ENCODE results near the gene CD70.
"Not testable (repeated sequence)": the region's sequence is repeated elsewhere in the genome, so short reads cannot be mapped to it uniquely, and the experiment has no call there.

The CD70 gene, protein sequence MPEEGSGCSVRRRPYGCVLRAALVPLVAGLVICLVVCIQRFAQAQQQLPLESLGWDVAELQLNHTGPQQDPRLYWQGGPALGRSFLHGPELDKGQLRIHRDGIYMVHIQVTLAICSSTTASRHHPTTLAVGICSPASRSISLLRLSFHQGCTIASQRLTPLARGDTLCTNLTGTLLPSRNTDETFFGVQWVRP

DNA sequence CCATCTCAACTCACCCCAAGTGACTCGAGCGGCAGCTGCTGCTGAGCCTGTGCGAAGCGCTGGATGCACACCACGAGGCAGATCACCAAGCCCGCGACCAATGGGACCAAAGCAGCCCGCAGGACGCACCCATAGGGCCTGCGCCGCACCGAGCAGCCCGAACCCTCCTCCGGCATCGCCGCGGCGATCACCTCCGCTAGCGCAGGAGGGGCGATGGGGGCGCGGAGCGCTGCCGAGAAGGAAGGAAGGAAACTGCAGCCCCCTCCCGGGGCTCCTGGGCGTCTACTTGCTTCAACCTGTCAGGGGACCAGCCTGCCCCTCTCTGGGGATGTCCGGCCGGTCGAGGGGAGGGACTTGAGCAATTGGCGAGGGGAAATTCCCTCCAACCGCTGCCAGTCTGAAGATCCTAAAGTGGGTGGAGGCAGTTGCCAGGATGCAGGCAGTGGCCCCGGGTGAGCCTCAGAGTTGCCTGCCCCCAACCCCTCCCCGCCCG, at the start of gene CD70:
Gene CD70 (minus strand): TSS at position 324 of the 493 bp plus-strand sequence. CDS start 148 bp downstream, at position 176.
- no peak for DNase-seq

DNA sequence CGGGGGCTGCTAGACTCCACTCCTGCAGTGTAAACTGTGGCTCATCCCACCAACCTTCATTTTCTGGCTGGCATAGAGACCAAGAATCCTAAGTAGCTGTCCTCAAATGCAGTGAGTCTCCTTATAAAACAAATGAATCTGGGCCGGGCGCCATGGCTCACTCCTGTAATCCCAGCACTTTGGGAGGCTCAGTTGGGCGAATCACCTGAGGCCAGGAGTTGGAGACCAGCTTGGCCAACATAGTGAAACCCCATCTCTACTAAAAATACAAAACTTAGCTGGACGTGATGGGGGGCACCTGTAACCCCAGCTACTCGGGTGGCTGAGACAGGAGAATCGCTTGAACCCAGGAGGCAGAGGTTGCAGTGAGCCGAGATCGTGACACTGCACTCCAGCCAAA, 49.4 kb upstream of the CD70 start:
- DNase-seq, result not testable (repeated sequence)

DNA sequence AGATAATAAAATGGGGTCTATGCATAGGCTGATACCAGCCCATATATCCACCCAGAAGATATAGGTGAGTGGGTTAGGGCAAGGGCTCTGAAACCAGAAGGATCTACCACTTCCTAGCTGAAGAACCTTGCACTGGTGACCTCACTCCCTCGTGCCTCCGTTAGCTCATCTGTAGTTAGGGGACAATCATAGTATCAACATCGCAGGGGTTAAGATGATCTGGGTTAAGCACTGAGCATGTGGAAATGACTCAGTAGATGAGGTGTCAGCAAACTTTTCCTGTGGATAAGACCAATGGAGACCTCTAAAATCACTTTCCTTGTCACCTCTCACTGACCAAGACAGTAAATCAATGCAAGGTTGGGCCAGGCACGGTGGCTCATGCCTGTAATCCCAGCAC, 48.5 kb upstream of the CD70 start:
- no peak for DNase-seq

DNA sequence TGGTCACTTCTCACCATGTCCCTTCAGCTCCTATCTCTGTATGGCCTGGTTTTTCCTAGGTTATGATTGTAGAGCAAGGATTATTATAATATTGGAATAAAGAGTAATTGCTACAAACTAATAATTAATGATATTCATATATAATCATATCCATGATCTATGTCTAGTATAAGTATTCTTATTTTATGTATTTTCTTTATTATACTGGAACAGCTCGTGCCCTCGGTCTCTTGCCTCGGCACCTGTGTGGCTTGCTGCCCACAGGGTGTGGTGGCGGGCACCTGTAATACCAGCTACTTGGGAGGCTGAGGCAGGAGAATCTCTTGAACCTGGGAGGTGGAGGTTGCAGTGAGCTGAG, 42.5 kb upstream of the CD70 start:
- not testable (repeated sequence) for DNase-seq

DNA sequence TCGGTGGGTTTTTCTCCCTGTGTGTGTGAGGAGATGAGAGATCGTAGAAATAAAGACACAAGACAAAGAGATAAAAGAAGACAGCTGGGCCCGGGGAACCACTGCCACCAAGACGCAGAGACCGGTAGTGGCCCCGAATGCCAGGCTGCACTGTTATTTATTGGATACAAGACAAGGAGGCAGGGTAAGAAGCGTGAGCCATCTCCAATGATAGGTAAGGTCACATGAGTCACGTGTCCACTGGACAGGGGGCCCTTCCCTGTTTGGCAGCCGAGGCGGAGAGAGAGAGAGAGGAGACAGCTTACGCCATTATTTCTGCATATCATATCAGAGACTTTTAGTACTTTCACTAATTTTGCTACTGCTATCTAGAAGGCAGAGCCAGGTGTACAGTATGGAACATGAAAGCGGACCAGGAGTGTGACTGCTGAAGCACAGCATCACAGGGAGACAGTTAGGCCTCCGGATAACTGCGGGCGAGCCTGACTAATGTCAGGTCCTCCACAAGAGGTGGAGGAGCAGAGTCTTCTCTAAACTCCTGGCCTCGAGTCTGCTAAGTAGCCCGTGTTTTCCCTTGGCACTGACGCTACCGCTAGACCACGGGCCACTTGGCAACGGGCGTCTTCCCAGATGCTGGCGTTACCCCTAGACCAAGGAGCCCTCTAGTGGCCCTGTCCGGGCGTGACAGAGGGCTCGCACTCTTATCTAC, 42.0 kb upstream of the CD70 start:
- DNase-seq, result peak in 1 of 2 experiments; percentile 49

DNA sequence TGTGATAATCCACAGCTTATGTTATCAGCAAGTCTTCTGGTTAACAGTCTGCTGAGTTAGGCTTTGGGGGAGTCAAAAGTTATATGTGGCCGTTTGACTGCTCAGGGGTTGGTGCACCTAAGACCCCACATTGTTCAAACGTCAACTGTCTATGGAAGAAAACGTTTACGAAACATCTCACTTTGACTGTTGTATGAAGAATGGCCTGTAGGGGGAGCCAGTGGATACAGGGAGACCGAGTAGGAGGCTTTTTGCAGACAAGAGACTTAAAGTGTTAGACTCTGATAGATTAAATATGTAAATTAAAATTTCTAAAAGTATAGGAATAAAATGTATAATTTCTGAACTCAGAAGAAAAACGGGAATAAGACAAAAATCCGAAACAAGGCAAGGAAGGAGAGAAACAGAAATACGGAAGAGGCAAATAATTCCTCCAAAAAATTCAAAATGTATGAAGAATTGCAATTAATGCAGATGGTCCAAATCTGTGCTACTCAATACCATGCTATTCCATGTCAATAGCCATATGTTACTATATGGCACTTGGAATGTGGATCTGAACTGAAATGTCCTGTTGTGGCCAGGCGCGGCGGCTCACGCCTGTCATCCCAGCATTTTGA, 41.2 kb upstream of the CD70 start:
- DNase-seq, result peak; percentile 39 to 79

DNA sequence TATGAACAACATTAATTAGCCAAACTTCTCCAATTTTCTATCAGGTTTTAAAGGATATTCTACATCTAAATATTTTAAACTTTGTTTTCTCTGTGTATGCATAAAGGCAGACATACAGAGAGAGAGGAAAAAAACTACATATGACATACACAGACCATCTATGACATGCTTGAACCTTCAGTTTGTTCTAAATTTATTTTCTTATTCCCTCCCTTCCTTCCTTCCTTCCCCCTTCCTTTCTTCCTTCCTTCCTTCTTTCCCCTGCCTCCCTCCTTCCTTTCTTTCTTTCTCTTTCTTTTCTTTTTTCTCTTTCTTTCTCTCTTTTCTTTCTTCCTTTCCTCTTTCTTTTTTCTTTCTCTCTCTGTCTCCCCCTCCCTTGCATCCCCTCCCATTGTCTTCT, 35.8 kb upstream of the CD70 start:
- DNase-seq, result no peak

DNA sequence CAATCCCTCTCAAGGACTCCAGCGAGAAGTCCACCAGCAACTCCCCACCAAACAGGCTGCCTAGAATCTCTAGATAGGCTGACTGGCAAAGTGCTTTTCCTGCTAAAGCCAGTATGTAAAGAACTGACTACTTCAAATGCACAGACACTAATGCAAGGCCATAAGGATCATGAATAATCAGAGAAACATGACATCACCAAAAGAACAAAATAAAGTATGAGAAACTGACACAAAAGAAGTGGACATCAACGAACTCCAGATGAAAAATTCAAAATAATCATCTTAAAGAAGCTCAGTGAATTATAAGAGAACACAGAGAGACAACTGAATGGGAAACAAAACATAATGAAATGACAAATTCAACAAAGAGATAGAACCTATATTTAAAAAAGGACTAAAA, 26.4 kb upstream of the CD70 start:
- no peak for DNase-seq

DNA sequence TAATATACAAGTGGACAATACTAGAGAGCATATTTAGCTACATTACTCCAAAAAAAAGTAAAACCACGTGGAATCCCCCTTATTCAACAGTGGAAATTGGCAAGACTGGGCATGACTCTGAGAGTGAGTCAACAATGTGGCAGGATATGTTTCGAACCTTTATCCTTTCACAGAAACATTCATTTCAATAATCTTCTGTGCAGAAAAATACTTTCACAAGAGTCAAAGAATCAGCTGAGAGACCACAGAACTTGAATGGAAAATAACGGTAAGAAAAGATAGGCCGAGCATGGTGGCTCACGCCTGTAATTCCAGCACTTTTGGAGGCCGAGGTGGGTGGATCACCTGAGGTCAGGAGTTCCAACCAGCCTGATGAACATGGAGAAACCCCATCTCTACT, 25.1 kb upstream of the CD70 start:
- DNase-seq, result no peak

DNA sequence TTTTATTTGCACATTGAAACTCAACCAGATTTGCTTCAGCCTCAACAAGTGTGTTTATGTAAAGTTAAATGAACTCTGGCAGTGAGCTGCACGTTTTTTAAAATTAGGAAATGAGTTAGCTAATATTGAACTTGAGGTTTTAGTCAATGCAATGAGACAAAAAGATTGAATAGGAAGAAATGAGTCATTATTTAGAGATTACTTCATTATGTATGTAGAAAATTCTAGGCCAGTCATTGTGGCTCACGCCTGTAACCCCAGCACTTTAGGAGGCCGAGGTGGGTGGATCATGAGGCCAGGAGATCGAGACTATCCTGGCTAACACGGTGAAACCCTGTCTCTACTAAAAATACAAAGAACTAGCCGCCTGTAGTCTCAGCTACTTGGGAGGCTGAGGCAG, 22.8 kb upstream of the CD70 start:
- DNase-seq, result no peak

DNA sequence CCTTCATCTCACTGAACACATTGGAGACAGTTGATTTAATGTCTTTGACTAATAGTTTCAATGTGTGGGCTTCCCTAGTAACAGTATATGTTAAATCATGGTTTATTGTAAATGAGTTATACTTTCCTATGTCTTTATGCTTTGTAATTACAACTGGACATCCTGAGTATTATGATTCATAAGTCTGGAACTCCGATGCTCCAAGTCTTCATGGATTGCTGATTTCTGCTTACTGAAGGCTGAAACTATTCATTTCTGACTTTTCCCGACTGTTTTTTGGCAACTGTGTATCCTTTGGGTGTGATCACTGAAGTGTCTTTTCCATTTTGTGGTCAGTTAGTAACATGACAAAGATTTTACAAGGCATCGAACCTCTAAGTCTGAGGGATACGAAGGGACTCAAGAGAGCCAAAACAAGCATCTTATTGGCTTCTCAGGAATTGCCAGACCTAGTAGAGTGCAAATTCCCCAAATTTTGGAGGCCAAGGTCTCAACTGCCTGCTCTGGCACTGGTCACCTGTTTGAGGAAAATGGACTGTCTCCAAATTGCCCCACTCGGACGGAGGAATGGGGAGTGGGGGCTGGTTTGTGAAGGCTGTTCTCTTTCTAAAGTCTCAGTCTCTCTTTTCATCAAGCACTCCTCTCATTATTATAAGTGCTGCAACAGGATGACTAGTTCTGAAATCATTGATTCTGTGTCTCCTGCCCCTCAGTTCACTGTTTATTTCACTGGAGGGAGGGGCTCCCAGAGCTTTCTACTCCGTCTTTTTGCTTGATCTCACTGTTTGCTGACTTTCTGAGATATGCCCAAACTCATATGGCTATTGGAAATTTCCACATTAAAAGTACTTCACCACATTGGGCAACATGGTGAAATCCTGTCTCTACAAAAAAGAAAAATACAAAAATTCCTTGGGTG, 20.2 kb upstream of the CD70 start:
- no peak for DNase-seq

DNA sequence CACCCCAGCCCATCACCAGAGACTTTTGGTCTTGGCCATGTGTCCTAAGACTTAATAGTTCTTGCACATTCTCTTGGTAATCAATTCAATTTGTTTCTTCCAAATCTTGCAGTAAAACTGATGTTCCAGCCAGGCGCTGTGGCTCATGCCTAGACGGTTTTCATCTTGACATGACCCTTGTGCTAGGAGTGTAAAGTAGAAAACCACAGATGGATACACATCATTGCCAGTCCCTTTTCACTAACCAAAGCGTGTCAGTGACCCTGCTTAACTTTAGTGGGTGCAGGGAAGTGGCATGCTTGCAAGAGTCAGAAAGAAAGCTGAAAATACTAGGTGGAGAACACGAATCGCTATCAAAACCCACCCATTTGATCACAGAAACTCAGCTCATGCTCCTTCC, 18.0 kb upstream of the CD70 start:
- DNase-seq, result no peak

DNA sequence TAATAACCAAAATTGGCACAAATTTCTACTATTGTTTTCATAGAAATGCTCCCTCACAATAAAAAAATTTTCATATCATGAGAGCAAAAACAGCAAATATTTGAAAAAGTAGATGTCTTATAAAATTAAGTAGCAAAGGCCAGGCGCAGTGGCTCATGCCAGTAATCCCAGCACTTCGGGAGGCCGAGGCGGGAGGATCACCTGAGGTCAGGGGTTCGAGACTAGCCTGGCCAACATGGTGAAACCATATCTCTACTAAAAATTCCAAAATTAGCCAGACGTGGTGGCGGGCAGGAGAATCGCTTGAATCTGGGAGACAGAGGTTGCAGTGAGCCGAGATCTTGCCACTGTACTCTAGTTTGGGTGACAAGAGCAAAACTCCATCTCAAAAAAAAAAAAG, 17.2 kb upstream of the CD70 start:
- not testable (repeated sequence) for DNase-seq

DNA sequence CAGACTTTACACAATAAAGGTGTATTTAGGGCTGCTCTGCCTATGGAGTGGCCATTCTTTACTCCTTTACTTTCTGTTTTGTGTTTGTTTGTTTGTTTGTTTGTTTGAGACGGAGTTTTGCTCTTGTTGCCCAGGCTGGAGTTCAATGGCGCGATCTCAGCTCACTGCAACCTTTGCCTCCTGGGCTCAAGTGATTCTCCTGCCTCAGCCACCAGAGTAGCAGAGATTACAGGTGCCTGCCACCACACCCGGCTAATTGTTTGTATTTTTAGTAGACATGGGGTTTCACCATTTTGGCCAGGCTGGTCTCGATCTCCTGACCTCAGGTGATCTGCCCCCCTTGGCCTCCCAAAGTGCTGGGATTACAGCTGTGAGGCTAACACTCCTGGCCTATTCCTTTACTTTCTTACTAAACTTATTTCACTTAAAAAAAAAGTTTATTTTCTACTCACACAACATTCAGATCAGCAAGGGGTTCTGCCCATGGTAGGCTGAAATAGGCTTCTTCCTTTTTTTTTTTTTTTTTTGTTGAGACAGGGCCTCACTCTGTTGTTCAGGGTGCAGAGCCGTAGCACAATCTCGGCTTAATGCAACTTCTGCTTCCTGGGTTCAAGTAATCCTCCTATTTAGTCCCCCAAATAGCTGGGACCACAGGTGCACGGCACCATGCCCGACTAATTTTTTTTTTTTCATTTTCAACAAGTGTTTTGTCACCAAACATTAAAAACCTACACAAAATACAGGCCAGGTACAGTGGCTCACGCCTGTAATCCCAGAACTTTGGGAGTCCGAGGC, 15.5 kb upstream of the CD70 start:
- not testable (repeated sequence) for DNase-seq

DNA sequence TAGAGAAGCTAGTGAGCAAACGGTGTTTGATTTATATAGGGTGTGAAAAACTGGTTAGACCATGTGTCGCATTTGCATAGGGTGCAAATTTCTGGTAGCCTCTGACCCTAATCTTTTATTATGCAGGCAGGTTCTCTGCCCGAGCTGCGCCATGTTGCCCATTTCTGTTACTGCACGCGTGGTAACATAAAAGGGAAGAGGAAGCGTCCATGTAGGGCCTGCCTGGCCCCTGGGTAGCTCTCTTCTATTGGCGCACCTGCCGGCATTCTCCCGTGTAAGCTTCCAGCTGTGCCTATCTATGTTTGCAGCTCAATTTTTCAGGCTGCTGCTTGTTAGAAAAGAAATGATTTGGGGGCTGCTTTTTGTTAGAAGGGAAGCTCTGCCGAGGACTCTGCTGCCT, 14.0 kb upstream of the CD70 start:
- no peak for DNase-seq

DNA sequence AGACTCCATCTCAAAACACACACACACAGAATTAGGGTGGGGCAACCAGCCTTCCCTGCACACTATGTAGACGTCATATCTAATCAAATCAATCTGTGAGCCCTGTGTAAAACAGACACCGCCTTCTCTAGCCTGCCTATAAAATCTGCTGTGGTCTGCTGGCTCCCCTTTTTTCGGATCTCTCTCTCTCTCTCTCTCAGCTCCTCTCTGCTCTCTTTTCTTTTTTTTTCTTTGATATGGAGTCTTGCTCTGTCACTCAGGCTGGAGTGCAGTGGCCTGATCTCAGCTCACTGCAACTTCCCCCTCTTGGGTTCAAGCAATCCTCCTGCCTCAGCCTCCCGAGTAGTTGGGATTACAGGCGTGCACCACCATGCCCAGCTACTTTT, 11.8 kb upstream of the CD70 start:
- no peak for DNase-seq

DNA sequence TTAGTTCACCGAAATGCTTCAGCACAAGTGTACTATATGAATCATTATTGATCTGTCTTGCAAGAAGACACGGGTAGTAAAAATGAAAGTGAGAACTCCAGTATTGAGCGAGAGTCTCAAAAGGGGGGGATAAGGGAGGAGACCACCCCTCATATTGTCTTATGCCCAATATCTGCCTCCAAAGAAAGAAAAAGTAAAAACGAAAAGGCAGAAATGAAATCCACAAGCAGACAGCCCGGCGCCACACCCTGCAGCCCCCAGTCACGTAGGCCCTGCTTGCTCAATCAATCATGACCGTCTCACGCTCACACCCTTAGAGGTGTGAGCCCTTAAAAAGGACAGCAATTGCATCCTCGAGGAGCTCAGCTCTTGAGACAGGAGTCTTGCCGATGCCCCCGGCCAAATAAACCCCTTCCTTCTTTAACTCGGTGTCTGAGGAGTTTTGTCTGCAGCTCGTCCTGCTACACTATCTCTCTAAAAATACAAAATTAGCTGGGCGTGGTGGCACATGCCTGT, 10.6 kb upstream of the CD70 start:
- not testable (repeated sequence) for DNase-seq

DNA sequence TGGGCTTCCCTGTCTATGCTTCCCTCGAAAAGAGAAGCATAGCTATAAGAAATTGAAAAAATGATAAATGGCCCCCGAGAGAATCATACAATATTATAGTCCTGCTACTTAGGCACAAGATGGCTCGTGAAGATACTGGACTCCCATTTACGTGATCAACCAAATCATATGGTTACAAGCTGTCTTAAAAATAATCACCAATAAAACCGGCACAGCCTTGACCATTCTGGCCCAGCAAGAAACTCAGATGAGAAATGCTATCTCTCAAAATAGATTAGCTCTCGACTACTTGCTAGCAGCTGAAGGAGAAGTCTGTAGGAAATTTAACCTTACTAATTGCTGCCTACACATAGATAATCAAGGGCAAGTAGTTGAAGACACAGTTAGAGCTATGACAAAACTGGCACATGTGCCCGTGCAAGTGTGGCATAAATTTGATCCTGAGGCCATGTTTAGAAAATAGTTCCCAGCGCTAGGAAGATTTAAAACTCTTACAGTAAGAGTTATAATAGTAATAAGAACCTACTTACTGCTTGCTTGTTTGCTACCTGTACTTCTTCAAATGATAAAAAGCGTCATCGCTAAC, 10.1 kb upstream of the CD70 start:
- DNase-seq, result not testable (repeated sequence)

DNA sequence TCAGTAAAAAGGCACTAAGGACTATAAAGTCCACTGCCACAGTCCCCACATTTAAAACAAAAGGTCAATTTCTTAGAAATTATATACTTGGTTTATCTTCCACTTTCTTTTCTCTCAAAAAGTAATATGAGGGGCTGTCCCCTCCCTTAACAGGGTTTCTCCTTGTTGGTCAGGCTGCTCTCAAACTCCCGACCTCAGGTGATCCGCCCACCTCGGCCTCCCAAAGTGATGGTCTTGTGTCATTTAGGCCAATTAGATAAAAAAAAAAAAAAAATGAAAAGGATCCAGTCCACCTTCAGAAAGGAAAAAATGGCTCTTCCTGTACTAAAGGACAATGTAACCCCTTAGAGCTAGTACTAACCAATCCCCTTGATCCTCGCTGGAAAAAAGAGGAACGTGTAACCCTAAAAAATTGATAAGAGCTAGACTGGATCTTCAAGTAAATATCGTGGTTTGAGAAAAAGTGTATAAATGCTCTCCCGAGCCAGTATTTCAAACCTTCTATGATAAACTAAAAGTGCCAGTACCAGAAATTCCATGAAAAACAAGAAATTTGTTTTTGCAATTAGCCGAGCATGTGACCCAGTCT, 9.0 kb upstream of the CD70 start:
- DNase-seq, result no peak

DNA sequence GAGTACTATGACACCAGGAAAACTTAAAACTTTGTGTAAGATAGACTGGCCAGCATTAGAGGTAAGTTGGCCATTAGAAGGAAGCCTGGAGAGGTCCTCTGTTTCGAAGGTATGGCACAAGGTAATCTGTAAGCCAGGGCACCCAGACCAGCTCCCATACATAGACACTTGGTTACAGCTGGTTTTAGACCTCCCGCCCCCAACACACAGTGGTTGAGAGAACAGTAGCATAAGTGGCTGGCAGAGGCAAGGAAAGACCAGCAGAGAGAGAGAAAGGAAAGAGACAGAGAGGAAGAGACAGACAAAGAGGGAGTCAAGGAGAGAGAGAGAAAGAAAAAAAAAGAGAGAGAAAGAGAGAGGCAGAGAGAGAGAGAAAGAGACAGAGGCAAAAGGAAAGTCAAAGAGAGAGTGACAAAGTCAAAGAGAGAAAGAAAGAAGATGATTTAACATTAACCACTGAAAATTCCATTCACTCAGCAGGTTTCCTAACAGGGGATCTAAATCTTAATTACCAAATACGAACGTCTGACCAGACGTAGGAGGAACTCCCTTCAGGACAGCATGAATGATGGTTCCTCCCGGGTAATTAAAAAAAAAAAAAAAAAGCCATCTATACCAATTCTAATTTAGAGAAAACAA, 7.4 kb upstream of the CD70 start:
- DNase-seq, result not testable (repeated sequence)
